ENCODE results near the gene MYLK4.

MYLK4 gene

DNA sequence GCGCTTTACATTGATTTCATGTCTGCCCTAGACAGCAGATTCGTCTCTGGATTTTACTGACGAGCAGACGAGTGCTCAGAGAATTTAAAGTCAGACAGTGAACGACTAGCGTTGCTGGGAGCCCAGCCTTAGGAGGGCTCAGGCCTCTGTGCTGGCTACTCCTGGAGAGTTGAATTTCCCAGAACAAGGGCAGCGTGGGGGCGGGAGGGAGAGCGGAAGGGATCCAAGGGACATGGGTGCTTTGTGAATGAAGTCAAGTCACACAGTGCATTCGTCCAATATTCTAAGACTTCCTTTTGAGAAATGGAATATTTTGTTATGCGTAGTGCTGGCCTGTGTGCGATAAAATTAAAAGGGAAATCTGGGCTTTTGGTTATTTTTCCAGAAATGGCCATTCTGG, 126.5 kb downstream of the MYLK4 start:
- no peak for DNase-seq

- no peak for DNase-seq
Measured at GRCh38 chr6:2623295-2623694, 127.4 kb downstream of the MYLK4 start.

GRCh38 chr6:2622671-2623070, 128.1 kb downstream of the MYLK4 start:
- no peak for DNase-seq

DNA sequence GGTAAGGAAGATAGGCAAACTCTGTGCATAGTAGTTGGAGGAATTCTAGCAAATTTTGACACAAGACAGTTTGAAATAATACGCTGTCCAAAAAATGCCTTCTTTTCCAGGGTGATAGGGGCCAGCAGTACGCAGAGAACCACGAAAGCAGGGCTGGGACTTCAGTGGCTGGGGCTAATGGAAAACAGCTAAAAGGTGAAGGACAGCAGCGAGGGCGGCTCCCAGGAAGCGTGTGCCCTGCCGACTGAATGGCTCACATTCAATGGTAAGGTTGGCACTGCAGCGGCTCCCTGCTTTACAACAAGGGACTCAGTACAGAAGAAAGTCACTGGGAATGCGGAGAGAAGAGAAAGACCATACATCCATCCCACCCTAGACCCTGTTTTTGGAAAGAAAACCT, 131.1 kb downstream of the MYLK4 start:
- no peak for DNase-seq

GRCh38 chr6:2617729-2618128, 133.0 kb downstream of the MYLK4 start:
- no peak for DNase-seq

- no peak for DNase-seq
Measured at GRCh38 chr6:2616811-2617210, 133.9 kb downstream of the MYLK4 start.

DNA sequence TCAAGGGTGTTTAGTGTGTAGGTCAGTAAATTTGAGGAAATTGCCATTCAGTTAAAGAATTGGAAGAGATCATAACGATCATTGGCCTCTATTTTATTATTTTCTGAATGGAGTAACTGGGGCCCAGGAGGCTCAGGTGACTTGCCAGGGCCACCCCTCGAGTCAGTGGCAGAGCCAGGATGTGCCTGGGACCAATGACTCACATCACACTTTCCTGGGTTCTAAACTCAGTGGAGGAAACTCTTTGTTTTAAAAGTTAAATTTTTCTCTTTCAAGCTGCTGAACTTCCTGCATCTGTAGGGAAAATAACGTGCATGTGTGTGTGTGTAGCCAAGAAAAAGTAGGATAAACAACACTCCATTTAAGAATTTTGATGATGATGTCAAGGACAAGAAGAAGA, 135.5 kb downstream of the MYLK4 start:
- DNase-seq, result no peak

- no peak for DNase-seq
Measured at GRCh38 chr6:2614846-2615245, 135.9 kb downstream of the MYLK4 start.

DNA sequence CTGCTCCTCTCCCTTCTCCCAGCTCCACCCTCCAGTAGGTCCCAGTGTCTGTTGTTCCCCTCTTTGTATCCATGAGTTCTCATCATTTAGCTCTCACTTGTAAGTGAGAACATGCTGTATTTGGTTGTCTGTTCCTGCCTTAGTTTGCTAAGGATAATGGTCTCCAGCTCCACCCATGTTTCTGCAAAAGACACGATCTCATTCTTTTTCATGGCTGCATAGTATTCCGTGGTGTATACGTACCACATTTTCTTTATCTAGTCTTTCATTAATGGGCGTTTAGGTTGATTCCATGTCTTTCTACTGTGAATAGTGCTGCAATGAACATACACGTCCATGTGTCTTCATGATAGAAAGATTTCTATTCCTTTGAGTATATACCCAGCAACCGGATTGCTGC, 136.6 kb downstream of the MYLK4 start:
- DNase-seq, result no peak
